B cell (primary cell): Measurements from ENCODE around the gene ZNF296. TPM values are rescaled to one million over a fixed set of nuclear protein-coding genes. Genes with fewer than 3 reads are reported as not detected.

ENCODE experiments used
- ATAC-seq: fragments of 200-7000 bp; cut with Tn5 transposase; one replicate; pipeline ENCODE4 v1.10.0; 2021; ENCODE audit warnings: low read depth, mild to moderate bottlenecking, moderate number of reproducible peaks, moderate library complexity
- CTCF ChIA-PET: fragments of 350-600 bp; sonication (Branson Sonifier 250); formaldehyde crosslinking; loops from one replicate; lab custom pipeline; 2021; ENCODE audit warnings: antibody characterized with exemption, inconsistent platforms; lab: Charles Lee
- POLR2A ChIA-PET: fragments of 350-600 bp; sonication (Branson Sonifier 250); formaldehyde crosslinking; loops from one replicate; lab custom pipeline; 2021; ENCODE audit warnings: antibody characterized with exemption; lab: Charles Lee
- DNase-seq: peaks from one replicate; pipeline ENCODE4 v3.0.0; 2013
- H2AFZ ChIP-seq: 2 replicates; pipeline ENCODE4 v1.6.1; 2012; ENCODE audit warnings: mild to moderate bottlenecking, low read depth, low read length; ENCODE audit not compliant: insufficient read depth, poor library complexity, severe bottlenecking
- H3K27ac ChIP-seq, 2 donors: 1 replicate in 1 of 2; 2 replicates in 1 of 2; pipeline ENCODE4 v1.5.1; 2012 to 2013; ENCODE audit warnings: low read length in 2 of 2, mild to moderate bottlenecking in 2 of 2, moderate library complexity in 1 of 2
- H3K27me3 ChIP-seq, 4 experiments: fragments of 200-600 bp in 1 of 4; sonication (generic) in 1 of 4; replicated peaks in 1 of 4; 1 replicate in 2 of 4; 2 replicates in 2 of 4; pipeline versions ENCODE4 v1.6.1 to v1.7.0; 2013 to 2016; ENCODE audit warnings: low read length in 3 of 4, mild to moderate bottlenecking in 2 of 4, mixed read lengths in 1 of 4, moderate library complexity in 1 of 4; ENCODE audit not compliant: insufficient read depth in 4 of 4, control insufficient read depth in 3 of 4; ENCODE audit errors: control extremely low read depth in 1 of 4
- H3K36me3 ChIP-seq, 2 experiments: replicated peaks in 1 of 2; 1 replicate in 1 of 2; 2 replicates in 1 of 2; pipeline versions ENCODE4 v1.6.1 to v1.7.1; 2013; ENCODE audit warnings: low read length in 1 of 2; ENCODE audit not compliant: insufficient read depth in 2 of 2, control insufficient read depth in 1 of 2; ENCODE audit errors: control extremely low read depth in 1 of 2, extremely low read depth in 1 of 2
- H3K4me1 ChIP-seq, 2 donors: fragments of 200-600 bp in 1 of 2; sonication (generic) in 1 of 2; 1 replicate in 1 of 2; 2 replicates in 1 of 2; pipeline versions ENCODE4 v1.5.1 to v1.6.1; 2013 to 2017; ENCODE audit warnings: low read length in 2 of 2; ENCODE audit not compliant: control insufficient read depth in 2 of 2, insufficient read depth in 2 of 2
- H3K4me2 ChIP-seq: replicated peaks from 2 replicates; pipeline ENCODE3; 2012; ENCODE audit warnings: mild to moderate bottlenecking, low read depth, low read length; ENCODE audit not compliant: poor library complexity, severe bottlenecking
- H3K4me3 ChIP-seq, 5 experiments: fragments of 200-600 bp in 1 of 5; sonication (generic) in 1 of 5; 1 replicate in 3 of 5; 2 replicates in 2 of 5; pipeline versions ENCODE4 v1.5.1 to v1.7.0; 2011 to 2016; ENCODE audit warnings: low read length in 4 of 5, mild to moderate bottlenecking in 4 of 5, low read depth in 2 of 5, control low read depth in 1 of 5, moderate library complexity in 1 of 5; ENCODE audit not compliant: insufficient read depth in 1 of 5; ENCODE audit errors: control extremely low read depth in 1 of 5, extremely low read depth in 1 of 5
- H3K79me2 ChIP-seq: fragments of 200-600 bp; sonication (generic); one replicate; pipeline ENCODE4 v1.6.0; 2016; ENCODE audit warnings: low read length; ENCODE audit not compliant: control insufficient read depth, insufficient read depth
- H3K9ac ChIP-seq: fragments of 200-600 bp; sonication (generic); 2 replicates; pipeline ENCODE4 v1.6.1; 2017; ENCODE audit warnings: mild to moderate bottlenecking, low read length, moderate library complexity
- H3K9me3 ChIP-seq, 3 donors: one replicate each; pipeline versions ENCODE4 v1.6.1 to v1.7.1; 2013; ENCODE audit warnings: low read length in 2 of 3; ENCODE audit not compliant: control insufficient read depth in 2 of 3, insufficient read depth in 1 of 3; ENCODE audit errors: control extremely low read depth in 1 of 3
- H4K20me1 ChIP-seq: 2 replicates; pipeline ENCODE4 v1.6.0; 2012; ENCODE audit warnings: mild to moderate bottlenecking, low read length; ENCODE audit not compliant: insufficient read depth, control insufficient read depth, poor library complexity, severe bottlenecking
- H3K27ac Mint-ChIP-seq: one replicate; pipeline ENCODE4 v1.8.0; 2021; ENCODE audit warnings: mixed read lengths
- H3K27me3 Mint-ChIP-seq: one replicate; pipeline ENCODE4 v1.8.0; 2021; ENCODE audit warnings: mixed read lengths
- H3K4me1 Mint-ChIP-seq: one replicate; pipeline ENCODE4 v1.8.0; 2021; ENCODE audit warnings: mixed read lengths
- H3K4me3 Mint-ChIP-seq: one replicate; pipeline ENCODE4 v1.8.0; 2021; ENCODE audit warnings: mixed read lengths
- H3K9me3 Mint-ChIP-seq: one replicate; pipeline ENCODE4 v1.8.0; 2022; ENCODE audit warnings: mixed read lengths; ENCODE audit not compliant: insufficient read depth
- EZH2 ChIP-seq: IDR thresholded peaks from 2 replicates; pipeline ENCODE4 v1.6.1; 2012; ENCODE audit warnings: borderline replicate concordance, low read depth, mild to moderate bottlenecking, moderate library complexity, low read length; ENCODE audit not compliant: insufficient read depth, poor library complexity, severe bottlenecking
- WGBS: methylation state at CpG from one replicate; pipeline ENCODE4 v1.1.5; 2013; ENCODE audit warnings: missing lambda C conversion rate; ENCODE audit not compliant: insufficient coverage; 5-methylcytosine and 5-hydroxymethylcytosine counted together
- intact Hi-C: fragments of 100-400 bp; cut with micrococcal nuclease; formaldehyde crosslinking; loops from one replicate; pipeline ENCODE4 v1.10.0; 2022
- polyA plus RNA-seq: library from polyadenylated mRNA; depleted of rRNA; stranded (reverse); fragments of >200 nt; gene quantifications from 2 replicates; pipeline ENCODE4 v1.2.3, GENCODE V29; 2012
- total RNA-seq, 2 donors: library from RNA; stranded (reverse); fragments of 120-200 nt in 1 of 2; gene quantifications; 1 replicate in 1 of 2; 2 replicates in 1 of 2; pipeline versions ENCODE4 v1.2.3 to v1.2.4, GENCODE V29; 2013 to 2022
- TF ChIP-seq, protein P1 (sequence below): fragments of 200-600 bp; IDR thresholded peaks from one replicate; pipeline ENCODE4 v1.8.0; 2022; ENCODE audit warnings: antibody characterized with exemption, mild to moderate bottlenecking

Gene ZNF296
- total and polyA plus RNA-seq, 2 donors (not counting 1 experiment from before 2014, with no cell fraction given) = 21.9 to 30.2 TPM

- H3K4me2 ChIP-seq = peak overlapping the region; percentile 28
- H3K4me3 ChIP-seq = no peak overlapping the region
- no peak for TF ChIP-seq EZH2
- TF ChIP-seq, protein P1, sequence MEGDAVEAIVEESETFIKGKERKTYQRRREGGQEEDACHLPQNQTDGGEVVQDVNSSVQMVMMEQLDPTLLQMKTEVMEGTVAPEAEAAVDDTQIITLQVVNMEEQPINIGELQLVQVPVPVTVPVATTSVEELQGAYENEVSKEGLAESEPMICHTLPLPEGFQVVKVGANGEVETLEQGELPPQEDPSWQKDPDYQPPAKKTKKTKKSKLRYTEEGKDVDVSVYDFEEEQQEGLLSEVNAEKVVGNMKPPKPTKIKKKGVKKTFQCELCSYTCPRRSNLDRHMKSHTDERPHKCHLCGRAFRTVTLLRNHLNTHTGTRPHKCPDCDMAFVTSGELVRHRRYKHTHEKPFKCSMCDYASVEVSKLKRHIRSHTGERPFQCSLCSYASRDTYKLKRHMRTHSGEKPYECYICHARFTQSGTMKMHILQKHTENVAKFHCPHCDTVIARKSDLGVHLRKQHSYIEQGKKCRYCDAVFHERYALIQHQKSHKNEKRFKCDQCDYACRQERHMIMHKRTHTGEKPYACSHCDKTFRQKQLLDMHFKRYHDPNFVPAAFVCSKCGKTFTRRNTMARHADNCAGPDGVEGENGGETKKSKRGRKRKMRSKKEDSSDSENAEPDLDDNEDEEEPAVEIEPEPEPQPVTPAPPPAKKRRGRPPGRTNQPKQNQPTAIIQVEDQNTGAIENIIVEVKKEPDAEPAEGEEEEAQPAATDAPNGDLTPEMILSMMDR = no peak
- H4K20me1 ChIP-seq = peaks cover 8% of the 10 kb centered on the region
- no peaks in the 10 kb centered on the region for H3K27me3 ChIP-seq
- no peak overlapping the region for H3K4me3 Mint-ChIP-seq
- no peak overlapping the region for H2AFZ ChIP-seq
- peak overlapping the region in 1 of 2 donors; percentile 56 for H3K27ac ChIP-seq
- H3K27ac Mint-ChIP-seq = peak overlapping the region; percentile 72
- peaks cover 6 to 21% of the 10 kb centered on the region in 2 donors for H3K4me1 ChIP-seq
- POLR2A ChIA-PET = no interaction called here
- H3K79me2 ChIP-seq = peaks cover 62% of the 10 kb centered on the region
- H3K9ac ChIP-seq = no peak overlapping the region
- intact Hi-C loops = no loop called here
- WGBS = 20% methylated on average over 11 of the region's 11 CpGs
- H3K9me3 Mint-ChIP-seq = peaks cover 3% of the 10 kb centered on the region
- no peaks in the 10 kb centered on the region for H3K27me3 Mint-ChIP-seq
- H3K9me3 ChIP-seq = peaks cover 0 to 8% (median 0%) of the 10 kb centered on the region in 3 donors
- CTCF ChIA-PET = no interaction called here
- H3K36me3 ChIP-seq = peaks cover 2 to 18% of the 10 kb centered on the region in 2 experiments
- DNase-seq (no peak), ATAC-seq (no peak)
- H3K4me1 Mint-ChIP-seq = peaks cover 31% of the 10 kb centered on the region
These were observed 11.3 kb upstream of the ZNF296 start for GRCh38 chr19:45087531-45087930.

DNA sequence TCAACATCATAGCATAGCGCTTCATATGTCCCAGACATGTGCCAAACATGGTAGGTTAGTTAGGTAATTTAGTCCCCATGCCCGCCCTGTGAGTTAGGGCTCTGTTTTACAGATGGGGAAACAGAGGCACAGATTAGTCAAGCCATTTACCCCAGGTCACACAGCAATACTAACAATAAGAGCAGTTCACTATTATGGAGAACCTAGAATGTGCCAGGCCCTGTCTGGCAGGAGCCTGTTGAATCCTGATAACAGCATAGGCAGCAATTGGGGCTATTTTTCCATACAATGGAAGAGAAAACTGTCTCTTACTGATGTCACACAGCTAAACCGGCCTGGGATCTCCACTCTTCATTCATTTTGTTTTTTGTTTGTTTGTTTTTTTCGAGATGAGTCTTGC is 10.2 kb upstream of the ZNF296 start:
- peaks cover 6 to 18% of the 10 kb centered on the region in 2 donors for H3K4me1 ChIP-seq
- Mint-ChIP-seq H3K9me3 (peaks cover 3% of the 10 kb centered on the region), H3K27me3 (no peaks in the 10 kb centered on the region), H3K27ac (peak overlapping the region; percentile 53), H3K4me1 (peaks cover 30% of the 10 kb centered on the region), H3K4me3 (no peak overlapping the region)
- CTCF ChIA-PET = no interaction called here
- no peaks in the 10 kb centered on the region for H3K27me3 ChIP-seq
- peaks cover 0 to 7% (median 0%) of the 10 kb centered on the region in 3 donors for H3K9me3 ChIP-seq
- no peak overlapping the region for H3K4me3 ChIP-seq
- H3K4me2 ChIP-seq = no peak overlapping the region
- no peak overlapping the region for H3K9ac ChIP-seq
- H4K20me1 ChIP-seq = peaks cover 8% of the 10 kb centered on the region
- peaks cover 2 to 28% of the 10 kb centered on the region in 2 experiments for H3K36me3 ChIP-seq
- peaks cover 69% of the 10 kb centered on the region for H3K79me2 ChIP-seq
- H2AFZ ChIP-seq = no peak overlapping the region
- no peak overlapping the region for H3K27ac ChIP-seq
- POLR2A ChIA-PET = no interaction called here
- intact Hi-C loops = no loop called here
- ATAC-seq (no peak), DNase-seq (no peak)
- TF ChIP-seq EZH2 = no peak
- TF ChIP-seq, protein P1 = no peak
- WGBS = no CpG with 5 or more reads among the region's 4 CpGs
